Neural progenitor cell (in vitro differentiated cells): ENCODE measurements around the gene SLC2A9.

Experiments used
- CTCF ChIP-seq: fragments of 200-600 bp; sonication (generic); IDR thresholded peaks from 2 replicates; pipeline ENCODE4 v1.5.1; 2017; ENCODE audit warnings: antibody characterized with exemption, mild to moderate bottlenecking
- EZH2phosphoT487 ChIP-seq: fragments of 200-600 bp; sonication (generic); IDR thresholded peaks from 2 replicates; pipeline ENCODE4 v1.6.1; 2017; ENCODE audit warnings: antibody characterized with exemption

GRCh38 chr4:10045481-10045880 lies 24.2 kb upstream of the SLC2A9 start:
- TF ChIP-seq CTCF (no peak), EZH2phosphoT487 (no peak)
